Uterus (tissue), 4 donors: ENCODE measurements around the gene ANKRD40CL. TPM values are rescaled to one million over a fixed set of nuclear protein-coding genes. Genes with fewer than 3 reads are reported as not detected.
A peak's percentile ranks its signal among the peaks of the same experiment; 100 is the strongest.

Source experiments
- DNase-seq, 2 donors: peaks; one replicate each; pipeline ENCODE4 v3.0.0-alpha.2; 2019 to 2020
- H3K27ac ChIP-seq, 2 donors: fragments of 200-600 bp; sonication (generic); 1 replicate in 1 of 2; 2 replicates in 1 of 2; pipeline ENCODE4 v1.5.1; 2016 to 2018
- H3K27me3 ChIP-seq, 2 donors: fragments of 200-600 bp; sonication (generic); one replicate each; pipeline ENCODE4 v1.5.1; 2018 to 2019; ENCODE audit warnings: control low read depth in 1 of 2
- H3K36me3 ChIP-seq, 2 donors: fragments of 200-600 bp; sonication (generic); one replicate each; pipeline ENCODE4 v1.5.1; 2019; ENCODE audit warnings: control low read depth in 1 of 2
- H3K4me1 ChIP-seq, 2 donors: fragments of 200-600 bp; sonication (generic); one replicate each; pipeline ENCODE4 v1.5.1; 2018 to 2019; ENCODE audit warnings: control low read depth in 1 of 2
- H3K4me3 ChIP-seq, 2 donors: fragments of 200-600 bp; sonication (generic); 1 replicate in 1 of 2; 2 replicates in 1 of 2; pipeline ENCODE4 v1.5.1; 2018 to 2019; ENCODE audit warnings: mild to moderate bottlenecking in 1 of 2
- H3K9me3 ChIP-seq, 2 donors: fragments of 200-600 bp; sonication (generic); one replicate each; pipeline ENCODE4 v1.5.1; 2019; ENCODE audit warnings: control low read depth in 1 of 2
- CTCF ChIP-seq, 4 experiments: fragments of 200-600 bp in 2 of 4; fragments of 450-650 bp in 2 of 4; sonication (generic) in 2 of 4; IDR thresholded peaks; one replicate each; pipeline ENCODE4 v1.5.1; 2016 to 2019; ENCODE audit warnings: antibody characterized with exemption in 4 of 4, mild to moderate bottlenecking in 2 of 4, moderate library complexity in 1 of 4
- POLR2A ChIP-seq, 2 donors: fragments of 450-650 bp; IDR thresholded peaks; one replicate each; pipeline ENCODE4 v1.6.1; 2016; ENCODE audit warnings: antibody characterized with exemption in 2 of 2, mild to moderate bottlenecking in 1 of 2, moderate library complexity in 1 of 2
- intact Hi-C: fragments of 100-400 bp; cut with DNase I; formaldehyde crosslinking; loops from one replicate; pipeline ENCODE4 v1.15.1; 2023; ENCODE audit warnings: low total_unique reads
- total RNA-seq, 4 donors: library from RNA; depleted of rRNA in 3 of 4; stranded (reverse); fragments of >200 nt in 3 of 4; gene quantifications; one replicate each; pipeline versions ENCODE4 v1.1.0 to v1.2.4, GENCODE V29; 2014 to 2023
- donor health status: DM: yes; HTN: yes; CAD: no.

Gene ANKRD40CL
- total RNA-seq, 4 donors from 2014 or later: not detected

GRCh38 chr17:50722746-50723145 is 44.6 kb downstream of the ANKRD40CL start:
- Histone ChIP-seq H3K4me1 (peaks cover 6% of the 10 kb centered on the region in 2 donors), H3K36me3 (no peaks in the 10 kb centered on the region), H3K4me3 (no peak overlapping the region), H3K9me3 (no peaks in the 10 kb centered on the region), H3K27ac (no peak overlapping the region), H3K27me3 (no peaks in the 10 kb centered on the region)
- no peak for TF ChIP-seq CTCF (IDR thresholded peaks at IDR 0.05)
- no peak for TF ChIP-seq POLR2A (IDR thresholded peaks at IDR 0.05)
- DNase-seq: no peak
- intact Hi-C loops: no loop called here

- Histone ChIP-seq H3K4me3 (peak overlapping the region; percentile 70 to 85), H3K9me3 (no peaks in the 10 kb centered on the region), H3K27ac (peak overlapping the region; percentile 95 to 97), H3K27me3 (no peaks in the 10 kb centered on the region), H3K36me3 (no peaks in the 10 kb centered on the region), H3K4me1 (peaks cover 6% of the 10 kb centered on the region in 2 donors)
- DNase-seq: no peak
- intact Hi-C loops: no loop called here
- TF ChIP-seq POLR2A (IDR thresholded peaks at IDR 0.05): no peak
- TF ChIP-seq CTCF (IDR thresholded peaks at IDR 0.05): no peak
These were observed 45.9 kb downstream of the ANKRD40CL start for GRCh38 chr17:50721194-50722010.

GRCh38 chr17:50719924-50720794 is 47.2 kb downstream of the ANKRD40CL start:
- Histone ChIP-seq H3K9me3 (no peaks in the 10 kb centered on the region), H3K4me3 (peak overlapping the region; percentile 70 to 85), H3K4me1 (peaks cover 6% of the 10 kb centered on the region in 2 donors), H3K27ac (peak overlapping the region; percentile 95 to 97), H3K36me3 (no peaks in the 10 kb centered on the region), H3K27me3 (no peaks in the 10 kb centered on the region)
- DNase-seq: no peak
- intact Hi-C loops: no loop called here
- TF ChIP-seq CTCF (IDR thresholded peaks at IDR 0.05) (no peak), POLR2A (IDR thresholded peaks at IDR 0.05) (no peak)

GRCh38 chr17:50719144-50719923 is 48.0 kb downstream of the ANKRD40CL start, which contains the start of gene LUC7L3:
TSS of gene LUC7L3 (plus strand) at chr17:50719603. CDS start at chr17:50719733, 130 bp downstream.
- peak; percentile 90 to 94 for DNase-seq
- Histone ChIP-seq H3K27ac (peak within 1 kb of the TSS; percentile 95 to 97), H3K27me3 (no peaks in the 10 kb centered on the region), H3K36me3 (no peaks in the 10 kb centered on the region), H3K4me1 (peaks cover 3 to 6% of the 10 kb centered on the region in 2 donors), H3K4me3 (peak within 1 kb of the TSS; percentile 70 to 85), H3K9me3 (no peaks in the 10 kb centered on the region)
- peak; percentile 67 to 90 for TF ChIP-seq POLR2A (IDR thresholded peaks at IDR 0.05)
- TF ChIP-seq CTCF (IDR thresholded peaks at IDR 0.05): peak in 1 of 4 experiments; percentile 28
- intact Hi-C loops: no loop called here
